ENCODE results near the gene TMC7. TPM values are rescaled to one million over a fixed set of nuclear protein-coding genes. Genes with fewer than 3 reads are reported as not detected.
"Not testable (repeated sequence)": the region's sequence is repeated elsewhere in the genome, so short reads cannot be mapped to it uniquely, and the experiment has no call there.

Gene TMC7
- total RNA-seq, 1 donor from 2014 or later, result 1.6 TPM

DNA sequence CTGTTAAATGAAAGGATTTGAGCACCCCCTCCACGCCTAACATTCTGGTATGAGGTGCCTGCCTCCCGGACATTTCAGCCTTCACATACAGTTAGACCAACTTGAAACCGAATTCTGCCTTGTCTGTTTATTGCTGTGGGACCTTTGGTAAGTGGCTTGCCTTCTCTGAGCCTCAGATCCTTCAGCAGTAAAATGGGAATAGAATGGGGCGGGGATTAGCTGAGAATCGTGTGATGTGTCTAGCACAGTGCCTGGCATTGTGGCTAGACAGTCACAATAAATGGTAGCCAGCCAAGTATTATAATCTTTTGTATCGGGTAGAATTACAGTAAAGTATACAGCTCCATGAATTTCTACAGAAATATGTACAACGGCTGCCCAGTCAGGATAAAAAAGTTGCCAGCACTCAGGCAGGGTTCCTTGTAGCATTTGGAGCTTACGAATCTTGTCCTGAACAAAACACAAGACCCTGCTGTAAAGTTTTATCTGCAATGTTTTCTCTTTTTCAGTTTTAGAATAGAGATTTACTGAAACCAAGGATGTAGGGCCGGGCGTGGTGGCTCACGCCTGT lies 786 bp downstream of the TMC7 start:
- DNase-seq (ENCODE audit: low spot score in 2 of 2, unreplicated experiment in 2 of 2), result no peak
- no peaks in the 10 kb centered on the region for H3K9me3 Mint-ChIP-seq
- H3K4me3 Mint-ChIP-seq, result peak overlapping the region; percentile 67
- no peaks in the 10 kb centered on the region for H3K36me3 Mint-ChIP-seq
- H3K27ac Mint-ChIP-seq, result peak overlapping the region; percentile 6
- H3K27me3 Mint-ChIP-seq (ENCODE audit: low read depth), result peaks cover 23% of the 10 kb centered on the region
- TF ChIP-seq, protein P1, sequence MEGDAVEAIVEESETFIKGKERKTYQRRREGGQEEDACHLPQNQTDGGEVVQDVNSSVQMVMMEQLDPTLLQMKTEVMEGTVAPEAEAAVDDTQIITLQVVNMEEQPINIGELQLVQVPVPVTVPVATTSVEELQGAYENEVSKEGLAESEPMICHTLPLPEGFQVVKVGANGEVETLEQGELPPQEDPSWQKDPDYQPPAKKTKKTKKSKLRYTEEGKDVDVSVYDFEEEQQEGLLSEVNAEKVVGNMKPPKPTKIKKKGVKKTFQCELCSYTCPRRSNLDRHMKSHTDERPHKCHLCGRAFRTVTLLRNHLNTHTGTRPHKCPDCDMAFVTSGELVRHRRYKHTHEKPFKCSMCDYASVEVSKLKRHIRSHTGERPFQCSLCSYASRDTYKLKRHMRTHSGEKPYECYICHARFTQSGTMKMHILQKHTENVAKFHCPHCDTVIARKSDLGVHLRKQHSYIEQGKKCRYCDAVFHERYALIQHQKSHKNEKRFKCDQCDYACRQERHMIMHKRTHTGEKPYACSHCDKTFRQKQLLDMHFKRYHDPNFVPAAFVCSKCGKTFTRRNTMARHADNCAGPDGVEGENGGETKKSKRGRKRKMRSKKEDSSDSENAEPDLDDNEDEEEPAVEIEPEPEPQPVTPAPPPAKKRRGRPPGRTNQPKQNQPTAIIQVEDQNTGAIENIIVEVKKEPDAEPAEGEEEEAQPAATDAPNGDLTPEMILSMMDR (IDR thresholded peaks at IDR 0.05; ENCODE audit: unreplicated experiment), result no peak
- peaks cover 2% of the 10 kb centered on the region for H3K4me1 Mint-ChIP-seq

- not testable (repeated sequence) for H3K27ac Mint-ChIP-seq; H3K9me3 Mint-ChIP-seq; H3K36me3 Mint-ChIP-seq; H3K4me1 Mint-ChIP-seq; H3K4me3 Mint-ChIP-seq; DNase-seq (ENCODE audit: low spot score in 2 of 2, unreplicated experiment in 2 of 2)
- H3K27me3 Mint-ChIP-seq (ENCODE audit: low read depth), result peaks cover 18% of the 10 kb centered on the region
Measured at GRCh38 chr16:18985256-18985655, 1.5 kb downstream of the TMC7 start.

- not testable (repeated sequence) for H3K9me3 Mint-ChIP-seq; H3K27me3 Mint-ChIP-seq (ENCODE audit: low read depth); DNase-seq (ENCODE audit: low spot score in 2 of 2, unreplicated experiment in 2 of 2); H3K4me3 Mint-ChIP-seq; H3K4me1 Mint-ChIP-seq; H3K36me3 Mint-ChIP-seq; H3K27ac Mint-ChIP-seq
Measured at GRCh38 chr16:18991731-18992130, 8.0 kb downstream of the TMC7 start.

DNA sequence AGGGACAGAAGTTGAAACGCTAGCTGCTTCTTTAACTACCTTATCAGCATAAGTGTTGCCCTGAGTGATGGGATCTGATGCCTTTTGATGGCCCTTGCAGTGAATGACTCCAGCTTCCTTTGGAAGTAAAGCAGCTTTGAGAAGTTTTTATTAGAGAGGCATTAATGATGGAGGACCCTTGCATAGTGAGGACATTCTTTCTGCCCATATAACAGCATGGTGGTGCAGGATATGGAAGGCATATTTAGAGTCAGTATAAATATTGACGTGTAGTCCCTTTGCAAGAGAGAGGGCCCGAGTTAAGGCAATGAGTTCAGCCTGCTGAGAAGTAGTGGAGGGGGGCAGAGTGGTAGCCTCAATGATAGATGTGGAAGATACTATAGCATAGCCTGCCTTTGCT lies 9.8 kb downstream of the TMC7 start:
- H3K36me3 Mint-ChIP-seq; H3K4me1 Mint-ChIP-seq; H3K27me3 Mint-ChIP-seq (ENCODE audit: low read depth); DNase-seq (ENCODE audit: low spot score in 2 of 2, unreplicated experiment in 2 of 2); H3K27ac Mint-ChIP-seq; H3K4me3 Mint-ChIP-seq; H3K9me3 Mint-ChIP-seq: not testable (repeated sequence)

DNA sequence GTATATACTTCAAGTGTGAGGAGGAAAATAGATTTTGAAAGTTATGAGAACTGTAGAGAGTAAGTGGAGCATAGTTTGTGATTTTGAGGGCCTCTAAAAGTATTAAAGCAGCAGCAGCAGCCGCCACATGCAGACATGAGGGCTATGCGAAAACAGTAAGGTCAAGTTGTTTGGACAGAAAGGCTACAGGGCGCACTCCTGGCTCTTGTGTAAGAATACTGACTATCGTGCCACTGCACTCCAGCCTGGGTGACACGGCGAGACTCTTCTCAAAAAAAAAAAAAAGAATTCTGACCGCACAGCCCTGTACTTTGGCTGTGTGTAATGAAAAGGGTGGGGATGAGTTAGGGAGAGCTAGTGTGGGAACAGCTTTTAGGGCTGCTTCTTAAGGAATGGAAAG lies 10.4 kb downstream of the TMC7 start:
- not testable (repeated sequence) for H3K9me3 Mint-ChIP-seq; H3K36me3 Mint-ChIP-seq; H3K4me3 Mint-ChIP-seq; H3K27me3 Mint-ChIP-seq (ENCODE audit: low read depth); H3K27ac Mint-ChIP-seq; DNase-seq (ENCODE audit: low spot score in 2 of 2, unreplicated experiment in 2 of 2); H3K4me1 Mint-ChIP-seq

DNA sequence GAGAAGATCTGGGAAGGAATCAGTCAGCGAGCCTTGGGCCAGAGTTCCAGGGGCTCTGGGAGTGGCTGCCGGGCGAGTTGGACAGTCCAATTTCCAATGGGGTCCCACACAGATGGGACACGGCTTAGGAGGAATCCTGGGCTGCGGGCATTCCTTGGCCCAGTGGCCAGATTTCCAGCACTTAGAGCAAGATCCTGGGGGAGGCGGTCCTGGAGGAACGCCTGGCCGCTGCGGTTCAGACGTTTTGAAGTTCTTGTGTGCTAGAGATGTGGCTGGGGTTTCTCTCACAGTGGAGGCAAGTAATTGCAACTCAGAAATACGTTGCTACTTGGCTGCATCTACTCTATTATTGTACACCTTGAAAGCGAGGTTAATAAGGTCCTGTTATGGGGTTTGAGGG lies 11.7 kb downstream of the TMC7 start:
- H3K4me3 Mint-ChIP-seq; H3K4me1 Mint-ChIP-seq; H3K9me3 Mint-ChIP-seq; DNase-seq (ENCODE audit: low spot score in 2 of 2, unreplicated experiment in 2 of 2); H3K27me3 Mint-ChIP-seq (ENCODE audit: low read depth); H3K27ac Mint-ChIP-seq; H3K36me3 Mint-ChIP-seq: not testable (repeated sequence)

GRCh38 chr16:18996536-18996935 lies 12.8 kb downstream of the TMC7 start:
- H3K4me3 Mint-ChIP-seq; DNase-seq (ENCODE audit: low spot score in 2 of 2, unreplicated experiment in 2 of 2); H3K27ac Mint-ChIP-seq; H3K9me3 Mint-ChIP-seq; H3K36me3 Mint-ChIP-seq; H3K27me3 Mint-ChIP-seq (ENCODE audit: low read depth); H3K4me1 Mint-ChIP-seq: not testable (repeated sequence)

- H3K36me3 Mint-ChIP-seq; H3K27me3 Mint-ChIP-seq (ENCODE audit: low read depth); H3K9me3 Mint-ChIP-seq; H3K27ac Mint-ChIP-seq; H3K4me3 Mint-ChIP-seq; DNase-seq (ENCODE audit: low spot score in 2 of 2, unreplicated experiment in 2 of 2); H3K4me1 Mint-ChIP-seq: not testable (repeated sequence)
Measured at GRCh38 chr16:18997001-18997400, 13.3 kb downstream of the TMC7 start.

DNA sequence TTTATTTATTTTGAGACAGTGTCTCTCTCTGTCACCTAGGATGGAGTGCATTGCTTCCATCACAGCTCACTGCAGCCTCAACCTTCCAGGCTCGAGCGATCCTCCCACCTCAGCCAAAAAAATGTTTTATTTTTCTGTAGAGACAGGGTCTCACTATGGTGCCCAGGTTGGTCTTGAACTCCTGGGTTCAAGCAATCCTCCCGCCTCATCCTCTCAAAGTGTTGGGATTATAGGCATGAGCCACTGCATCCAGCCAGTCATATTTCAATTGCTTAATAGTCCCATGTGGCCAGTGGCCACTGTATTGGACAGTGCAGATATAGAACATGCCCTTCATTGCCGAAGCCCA lies 15.3 kb downstream of the TMC7 start:
- Mint-ChIP-seq H3K27ac (no peak overlapping the region), H3K36me3 (no peaks in the 10 kb centered on the region), H3K9me3 (no peaks in the 10 kb centered on the region), H3K4me3 (no peak overlapping the region), H3K4me1 (no peaks in the 10 kb centered on the region), H3K27me3 (ENCODE audit: low read depth) (no peaks in the 10 kb centered on the region)
- no peak for DNase-seq (ENCODE audit: low spot score in 2 of 2, unreplicated experiment in 2 of 2)
- TF ChIP-seq, protein P1 (IDR thresholded peaks at IDR 0.05; ENCODE audit: unreplicated experiment), result no peak
